Subcutaneous abdominal adipose tissue (tissue), 5 donors: ENCODE results near the gene CNMD.
A peak's percentile ranks its signal among the peaks of the same experiment; 100 is the strongest.

ENCODE experiments used
- H3K27ac ChIP-seq: one replicate; pipeline ENCODE4 v1.7.0; 2013; ENCODE audit warnings: low read depth, mild to moderate bottlenecking, inconsistent platforms, low read length, moderate library complexity
- H3K27me3 ChIP-seq, 5 donors: one replicate each; pipeline ENCODE4 v1.7.0; 2013; ENCODE audit warnings: low read length in 5 of 5, inconsistent platforms in 1 of 5; ENCODE audit not compliant: control insufficient read depth in 5 of 5, insufficient read depth in 4 of 5
- H3K36me3 ChIP-seq, 5 donors: one replicate each; pipeline ENCODE4 v1.7.0; 2013; ENCODE audit warnings: low read length in 5 of 5; ENCODE audit not compliant: control insufficient read depth in 5 of 5, insufficient read depth in 5 of 5
- H3K4me1 ChIP-seq, 5 donors: one replicate each; pipeline ENCODE4 v1.7.0; 2013; ENCODE audit warnings: low read length in 5 of 5, mild to moderate bottlenecking in 3 of 5, moderate library complexity in 1 of 5; ENCODE audit not compliant: control insufficient read depth in 5 of 5, insufficient read depth in 5 of 5
- H3K4me3 ChIP-seq, 5 donors: one replicate each; pipeline ENCODE4 v1.7.0; 2013; ENCODE audit warnings: low read length in 5 of 5, low read depth in 1 of 5
- H3K9ac ChIP-seq, 5 donors: one replicate each; pipeline ENCODE4 v1.7.0; 2013; ENCODE audit warnings: low read length in 5 of 5, mild to moderate bottlenecking in 4 of 5, moderate library complexity in 3 of 5
- H3K9me3 ChIP-seq, 5 donors: one replicate each; pipeline ENCODE4 v1.7.0; 2013; ENCODE audit warnings: low read length in 5 of 5; ENCODE audit not compliant: control insufficient read depth in 5 of 5
- donor health status: healthy.
- donor health status: healthy.
- donor health status: healthy.
- donor health status: healthy.
- donor health status: healthy.

Gene CNMD

GRCh38 chr13:52749419-52749818, 9.8 kb upstream of the CNMD start:
- H3K27me3 ChIP-seq = peaks cover 0 to 9% (median 0%) of the 10 kb centered on the region in 5 donors
- no peak overlapping the region for H3K27ac ChIP-seq
- no peaks in the 10 kb centered on the region for H3K4me1 ChIP-seq
- peaks cover 0 to 3% (median 0%) of the 10 kb centered on the region in 5 donors for H3K9me3 ChIP-seq
- no peak overlapping the region for H3K9ac ChIP-seq
- H3K4me3 ChIP-seq = no peak overlapping the region
- H3K36me3 ChIP-seq = no peaks in the 10 kb centered on the region

- no peaks in the 10 kb centered on the region for H3K36me3 ChIP-seq
- H3K4me3 ChIP-seq = no peak overlapping the region
- no peak overlapping the region for H3K9ac ChIP-seq
- no peaks in the 10 kb centered on the region for H3K4me1 ChIP-seq
- H3K27ac ChIP-seq = no peak overlapping the region
- peaks cover 0 to 3% (median 0%) of the 10 kb centered on the region in 5 donors for H3K9me3 ChIP-seq
- peaks cover 0 to 12% (median 0%) of the 10 kb centered on the region in 5 donors for H3K27me3 ChIP-seq
These were observed 6.5 kb upstream of the CNMD start for GRCh38 chr13:52746141-52746540.

GRCh38 chr13:52744842-52745375, 5.3 kb upstream of the CNMD start:
- Histone ChIP-seq H3K36me3 (no peaks in the 10 kb centered on the region), H3K27me3 (peaks cover 2 to 17% (median 9%) of the 10 kb centered on the region in 5 donors), H3K4me3 (no peak overlapping the region), H3K9me3 (no peaks in the 10 kb centered on the region), H3K9ac (no peak overlapping the region), H3K4me1 (no peaks in the 10 kb centered on the region), H3K27ac (no peak overlapping the region)

GRCh38 chr13:52743988-52744387, 4.4 kb upstream of the CNMD start:
- Histone ChIP-seq H3K36me3 (no peaks in the 10 kb centered on the region), H3K4me3 (no peak overlapping the region), H3K4me1 (peaks cover 0 to 8% (median 6%) of the 10 kb centered on the region in 5 donors), H3K27ac (no peak overlapping the region), H3K9ac (no peak overlapping the region), H3K27me3 (peaks cover 11 to 26% (median 17%) of the 10 kb centered on the region in 5 donors), H3K9me3 (no peaks in the 10 kb centered on the region)

GRCh38 chr13:52743569-52743968, 3.9 kb upstream of the CNMD start:
- Histone ChIP-seq H3K4me3 (no peak overlapping the region), H3K36me3 (no peaks in the 10 kb centered on the region), H3K27ac (no peak overlapping the region), H3K9me3 (no peaks in the 10 kb centered on the region), H3K4me1 (peaks cover 0 to 11% (median 9%) of the 10 kb centered on the region in 5 donors), H3K27me3 (peaks cover 15 to 30% (median 19%) of the 10 kb centered on the region in 5 donors), H3K9ac (no peak overlapping the region)

GRCh38 chr13:52738719-52739467, 727 bp downstream of the CNMD start:
- no peaks in the 10 kb centered on the region for H3K9me3 ChIP-seq
- H3K4me1 ChIP-seq = peaks cover 0 to 16% (median 13%) of the 10 kb centered on the region in 5 donors
- H3K36me3 ChIP-seq = no peaks in the 10 kb centered on the region
- no peak overlapping the region for H3K27ac ChIP-seq
- H3K9ac ChIP-seq = no peak overlapping the region
- peak overlapping the region; percentile 43 to 69 (median 59) for H3K4me3 ChIP-seq
- peaks cover 15 to 39% (median 25%) of the 10 kb centered on the region in 5 donors for H3K27me3 ChIP-seq

GRCh38 chr13:52737965-52738364, 1.7 kb downstream of the CNMD start:
- Histone ChIP-seq H3K4me1 (peaks cover 0 to 16% (median 13%) of the 10 kb centered on the region in 5 donors), H3K9me3 (no peaks in the 10 kb centered on the region), H3K4me3 (no peak overlapping the region), H3K36me3 (no peaks in the 10 kb centered on the region), H3K27ac (no peak overlapping the region), H3K27me3 (peaks cover 15 to 36% (median 28%) of the 10 kb centered on the region in 5 donors), H3K9ac (no peak overlapping the region)

- Histone ChIP-seq H3K9me3 (no peaks in the 10 kb centered on the region), H3K27ac (no peak overlapping the region), H3K27me3 (peaks cover 15 to 35% (median 28%) of the 10 kb centered on the region in 5 donors), H3K9ac (no peak overlapping the region), H3K4me3 (no peak overlapping the region), H3K4me1 (peaks cover 0 to 16% (median 13%) of the 10 kb centered on the region in 5 donors), H3K36me3 (no peaks in the 10 kb centered on the region)
These were observed 2.2 kb downstream of the CNMD start for GRCh38 chr13:52737451-52737850.

- no peak overlapping the region for H3K4me3 ChIP-seq
- H3K4me1 ChIP-seq = peaks cover 0 to 16% (median 13%) of the 10 kb centered on the region in 5 donors
- no peaks in the 10 kb centered on the region for H3K9me3 ChIP-seq
- no peak overlapping the region for H3K9ac ChIP-seq
- H3K36me3 ChIP-seq = no peaks in the 10 kb centered on the region
- H3K27me3 ChIP-seq = peaks cover 15 to 30% (median 28%) of the 10 kb centered on the region in 5 donors
- no peak overlapping the region for H3K27ac ChIP-seq
These were observed 2.7 kb downstream of the CNMD start for GRCh38 chr13:52736891-52737290.

GRCh38 chr13:52734075-52734623, 5.5 kb downstream of the CNMD start:
- Histone ChIP-seq H3K9ac (no peak overlapping the region), H3K27me3 (peaks cover 3 to 18% (median 15%) of the 10 kb centered on the region in 5 donors), H3K27ac (no peak overlapping the region), H3K4me1 (peaks cover 0 to 12% (median 9%) of the 10 kb centered on the region in 5 donors), H3K4me3 (no peak overlapping the region), H3K9me3 (no peaks in the 10 kb centered on the region), H3K36me3 (no peaks in the 10 kb centered on the region)
